ENCODE measurements around the gene APOA4. TPM values are rescaled to one million over a fixed set of nuclear protein-coding genes. Genes with fewer than 3 reads are reported as not detected.

APOA4 gene
- total RNA-seq, 1 donor from 2014 or later, result 0.52 TPM

- H3K27me3 ChIP-seq (ENCODE audit: control insufficient read depth in 3 of 3, insufficient read depth in 3 of 3, low read length in 3 of 3), result no peaks in the 10 kb centered on the region
- peaks cover 20 to 37% (median 21%) of the 10 kb centered on the region in 3 donors for H3K36me3 ChIP-seq (ENCODE audit: control insufficient read depth in 3 of 3, insufficient read depth in 3 of 3, low read length in 3 of 3)
- peaks cover 6 to 21% (median 16%) of the 10 kb centered on the region in 3 donors for H3K4me1 ChIP-seq (ENCODE audit: control insufficient read depth in 3 of 3, insufficient read depth in 3 of 3, low read length in 3 of 3)
- H3K4me3 ChIP-seq (ENCODE audit: low read length in 3 of 3), result no peak overlapping the region
- H3K9me3 ChIP-seq (ENCODE audit: control insufficient read depth in 3 of 3, low read length in 3 of 3), result no peaks in the 10 kb centered on the region
- no peak overlapping the region for H3K27ac ChIP-seq (ENCODE audit: low read depth, low read length)
- H3K9ac ChIP-seq (ENCODE audit: low read depth in 1 of 3, low read length in 3 of 3), result no peak overlapping the region
These were observed 28.5 kb upstream of the APOA4 start for GRCh38 chr11:116851626-116852025.

GRCh38 chr11:116849486-116849885 is 26.4 kb upstream of the APOA4 start:
- Histone ChIP-seq H3K36me3 (ENCODE audit: control insufficient read depth in 3 of 3, insufficient read depth in 3 of 3, low read length in 3 of 3) (peaks cover 28 to 45% (median 29%) of the 10 kb centered on the region in 3 donors), H3K9ac (ENCODE audit: low read depth in 1 of 3, low read length in 3 of 3) (no peak overlapping the region)

GRCh38 chr11:116849060-116849459 is 26.0 kb upstream of the APOA4 start:
- no peaks in the 10 kb centered on the region for H3K9me3 ChIP-seq (ENCODE audit: control insufficient read depth in 3 of 3, low read length in 3 of 3)
- H3K4me3 ChIP-seq (ENCODE audit: low read length in 3 of 3), result no peak overlapping the region
- peaks cover 29 to 43% (median 29%) of the 10 kb centered on the region in 3 donors for H3K36me3 ChIP-seq (ENCODE audit: control insufficient read depth in 3 of 3, insufficient read depth in 3 of 3, low read length in 3 of 3)
- H3K27ac ChIP-seq (ENCODE audit: low read depth, low read length), result no peak overlapping the region
- H3K27me3 ChIP-seq (ENCODE audit: control insufficient read depth in 3 of 3, insufficient read depth in 3 of 3, low read length in 3 of 3), result no peaks in the 10 kb centered on the region
- peaks cover 8 to 24% (median 19%) of the 10 kb centered on the region in 3 donors for H3K4me1 ChIP-seq (ENCODE audit: control insufficient read depth in 3 of 3, insufficient read depth in 3 of 3, low read length in 3 of 3)
- no peak overlapping the region for H3K9ac ChIP-seq (ENCODE audit: low read depth in 1 of 3, low read length in 3 of 3)

More at GRCh38 chr11:116849486-116849885, 26.4 kb upstream of the APOA4 start:
- Histone ChIP-seq H3K4me3 (ENCODE audit: low read length in 3 of 3) (no peak overlapping the region), H3K9me3 (ENCODE audit: control insufficient read depth in 3 of 3, low read length in 3 of 3) (no peaks in the 10 kb centered on the region), H3K27ac (ENCODE audit: low read depth, low read length) (no peak overlapping the region), H3K4me1 (ENCODE audit: control insufficient read depth in 3 of 3, insufficient read depth in 3 of 3, low read length in 3 of 3) (peaks cover 8 to 24% (median 19%) of the 10 kb centered on the region in 3 donors), H3K27me3 (ENCODE audit: control insufficient read depth in 3 of 3, insufficient read depth in 3 of 3, low read length in 3 of 3) (no peaks in the 10 kb centered on the region)

- no peak overlapping the region for H3K27ac ChIP-seq (ENCODE audit: low read depth, low read length)
- no peak overlapping the region for H3K4me3 ChIP-seq (ENCODE audit: low read length in 3 of 3)
- peaks cover 38 to 56% (median 41%) of the 10 kb centered on the region in 3 donors for H3K36me3 ChIP-seq (ENCODE audit: control insufficient read depth in 3 of 3, insufficient read depth in 3 of 3, low read length in 3 of 3)
- H3K27me3 ChIP-seq (ENCODE audit: control insufficient read depth in 3 of 3, insufficient read depth in 3 of 3, low read length in 3 of 3), result no peaks in the 10 kb centered on the region
- no peak overlapping the region for H3K9ac ChIP-seq (ENCODE audit: low read depth in 1 of 3, low read length in 3 of 3)
- no peaks in the 10 kb centered on the region for H3K9me3 ChIP-seq (ENCODE audit: control insufficient read depth in 3 of 3, low read length in 3 of 3)
- H3K4me1 ChIP-seq (ENCODE audit: control insufficient read depth in 3 of 3, insufficient read depth in 3 of 3, low read length in 3 of 3), result peaks cover 6 to 16% (median 11%) of the 10 kb centered on the region in 3 donors
These were observed 24.5 kb upstream of the APOA4 start for GRCh38 chr11:116847612-116848011.

- no peak overlapping the region for H3K9ac ChIP-seq (ENCODE audit: low read depth in 1 of 3, low read length in 3 of 3)
- no peak overlapping the region for H3K4me3 ChIP-seq (ENCODE audit: low read length in 3 of 3)
- H3K4me1 ChIP-seq (ENCODE audit: control insufficient read depth in 3 of 3, insufficient read depth in 3 of 3, low read length in 3 of 3), result peaks cover 2 to 9% (median 3%) of the 10 kb centered on the region in 3 donors
- no peaks in the 10 kb centered on the region for H3K9me3 ChIP-seq (ENCODE audit: control insufficient read depth in 3 of 3, low read length in 3 of 3)
- peak overlapping the region; percentile 33 for H3K27ac ChIP-seq (ENCODE audit: low read depth, low read length)
- H3K27me3 ChIP-seq (ENCODE audit: control insufficient read depth in 3 of 3, insufficient read depth in 3 of 3, low read length in 3 of 3), result no peaks in the 10 kb centered on the region
- peaks cover 38 to 52% (median 41%) of the 10 kb centered on the region in 3 donors for H3K36me3 ChIP-seq (ENCODE audit: control insufficient read depth in 3 of 3, insufficient read depth in 3 of 3, low read length in 3 of 3)
These were observed 21.6 kb upstream of the APOA4 start for GRCh38 chr11:116844722-116845121.

- H3K27me3 ChIP-seq (ENCODE audit: control insufficient read depth in 3 of 3, insufficient read depth in 3 of 3, low read length in 3 of 3), result no peaks in the 10 kb centered on the region
- H3K4me3 ChIP-seq (ENCODE audit: low read length in 3 of 3), result no peak overlapping the region
- peaks cover 2 to 14% (median 3%) of the 10 kb centered on the region in 3 donors for H3K4me1 ChIP-seq (ENCODE audit: control insufficient read depth in 3 of 3, insufficient read depth in 3 of 3, low read length in 3 of 3)
- no peaks in the 10 kb centered on the region for H3K9me3 ChIP-seq (ENCODE audit: control insufficient read depth in 3 of 3, low read length in 3 of 3)
- no peak overlapping the region for H3K27ac ChIP-seq (ENCODE audit: low read depth, low read length)
- peaks cover 31 to 43% (median 41%) of the 10 kb centered on the region in 3 donors for H3K36me3 ChIP-seq (ENCODE audit: control insufficient read depth in 3 of 3, insufficient read depth in 3 of 3, low read length in 3 of 3)
- H3K9ac ChIP-seq (ENCODE audit: low read depth in 1 of 3, low read length in 3 of 3), result no peak overlapping the region
These were observed 20.6 kb upstream of the APOA4 start for GRCh38 chr11:116843661-116844060.

- Histone ChIP-seq H3K36me3 (ENCODE audit: control insufficient read depth in 3 of 3, insufficient read depth in 3 of 3, low read length in 3 of 3) (peaks cover 30 to 42% (median 37%) of the 10 kb centered on the region in 3 donors), H3K27ac (ENCODE audit: low read depth, low read length) (no peak overlapping the region), H3K4me1 (ENCODE audit: control insufficient read depth in 3 of 3, insufficient read depth in 3 of 3, low read length in 3 of 3) (peaks cover 2 to 14% (median 3%) of the 10 kb centered on the region in 3 donors), H3K9me3 (ENCODE audit: control insufficient read depth in 3 of 3, low read length in 3 of 3) (no peaks in the 10 kb centered on the region), H3K27me3 (ENCODE audit: control insufficient read depth in 3 of 3, insufficient read depth in 3 of 3, low read length in 3 of 3) (no peaks in the 10 kb centered on the region), H3K9ac (ENCODE audit: low read depth in 1 of 3, low read length in 3 of 3) (no peak overlapping the region), H3K4me3 (ENCODE audit: low read length in 3 of 3) (no peak overlapping the region)
These were observed 19.8 kb upstream of the APOA4 start for GRCh38 chr11:116842909-116843308.

- Histone ChIP-seq H3K9ac (ENCODE audit: low read depth in 1 of 3, low read length in 3 of 3) (no peak overlapping the region), H3K9me3 (ENCODE audit: control insufficient read depth in 3 of 3, low read length in 3 of 3) (no peaks in the 10 kb centered on the region), H3K4me1 (ENCODE audit: control insufficient read depth in 3 of 3, insufficient read depth in 3 of 3, low read length in 3 of 3) (peaks cover 2 to 14% (median 3%) of the 10 kb centered on the region in 3 donors), H3K4me3 (ENCODE audit: low read length in 3 of 3) (no peak overlapping the region), H3K27ac (ENCODE audit: low read depth, low read length) (no peak overlapping the region), H3K27me3 (ENCODE audit: control insufficient read depth in 3 of 3, insufficient read depth in 3 of 3, low read length in 3 of 3) (no peaks in the 10 kb centered on the region), H3K36me3 (ENCODE audit: control insufficient read depth in 3 of 3, insufficient read depth in 3 of 3, low read length in 3 of 3) (peaks cover 22 to 34% (median 29%) of the 10 kb centered on the region in 3 donors)
These were observed 19.0 kb upstream of the APOA4 start for GRCh38 chr11:116842117-116842516.

- H3K4me1 ChIP-seq (ENCODE audit: control insufficient read depth in 3 of 3, insufficient read depth in 3 of 3, low read length in 3 of 3), result peaks cover 9 to 24% (median 11%) of the 10 kb centered on the region in 3 donors
- no peak overlapping the region for H3K27ac ChIP-seq (ENCODE audit: low read depth, low read length)
- no peaks in the 10 kb centered on the region for H3K9me3 ChIP-seq (ENCODE audit: control insufficient read depth in 3 of 3, low read length in 3 of 3)
- H3K4me3 ChIP-seq (ENCODE audit: low read length in 3 of 3), result no peak overlapping the region
- H3K36me3 ChIP-seq (ENCODE audit: control insufficient read depth in 3 of 3, insufficient read depth in 3 of 3, low read length in 3 of 3), result peaks cover 9 to 21% (median 16%) of the 10 kb centered on the region in 3 donors
- no peaks in the 10 kb centered on the region for H3K27me3 ChIP-seq (ENCODE audit: control insufficient read depth in 3 of 3, insufficient read depth in 3 of 3, low read length in 3 of 3)
- H3K9ac ChIP-seq (ENCODE audit: low read depth in 1 of 3, low read length in 3 of 3), result no peak overlapping the region
These were observed 17.7 kb upstream of the APOA4 start for GRCh38 chr11:116840746-116841296.

GRCh38 chr11:116840224-116840745 is 17.2 kb upstream of the APOA4 start:
- no peak overlapping the region for H3K27ac ChIP-seq (ENCODE audit: low read depth, low read length)

More at GRCh38 chr11:116840224-116840745, 17.2 kb upstream of the APOA4 start:
- H3K4me3 ChIP-seq (ENCODE audit: low read length in 3 of 3), result no peak overlapping the region
- no peaks in the 10 kb centered on the region for H3K27me3 ChIP-seq (ENCODE audit: control insufficient read depth in 3 of 3, insufficient read depth in 3 of 3, low read length in 3 of 3)
- no peaks in the 10 kb centered on the region for H3K9me3 ChIP-seq (ENCODE audit: control insufficient read depth in 3 of 3, low read length in 3 of 3)
- H3K4me1 ChIP-seq (ENCODE audit: control insufficient read depth in 3 of 3, insufficient read depth in 3 of 3, low read length in 3 of 3), result peaks cover 12 to 29% (median 17%) of the 10 kb centered on the region in 3 donors
- H3K9ac ChIP-seq (ENCODE audit: low read depth in 1 of 3, low read length in 3 of 3), result no peak overlapping the region
- H3K36me3 ChIP-seq (ENCODE audit: control insufficient read depth in 3 of 3, insufficient read depth in 3 of 3, low read length in 3 of 3), result peaks cover 9 to 18% (median 14%) of the 10 kb centered on the region in 3 donors

Measured in skeletal muscle tissue (tissue), 4 donors.